Head of caudate nucleus (tissue), 42 donors: ENCODE data around the gene MAN1C1.

Source experiments
- DNase-seq, 42 donors: peaks; one replicate each; pipeline versions ENCODE4 v3.0.0 to v3.0.0-alpha.2; 2020 to 2021; ENCODE audit warnings: mixed read lengths in 7 of 42
- intact Hi-C: fragments of 100-400 bp; cut with DNase I; formaldehyde crosslinking; loops from one replicate; pipeline ENCODE4 v1.15.0; 2022

The MAN1C1 gene

GRCh38 chr1:25819491-25820246 lies 203.1 kb downstream of the MAN1C1 start, which contains the start of gene MTFR1L:
TSS of gene MTFR1L (plus strand) at chr1:25819954. CDS start at chr1:25823105, 3,151 bp downstream.
- peak; percentile 68 to 96 (median 91) for DNase-seq
- intact Hi-C loops, result loop anchor here (5.0 to 10.0 kb wide), 3 partner anchors 178 to 575 kb away; partner anchors contain the start of genes PAFAH2 and RSRP1

DNA sequence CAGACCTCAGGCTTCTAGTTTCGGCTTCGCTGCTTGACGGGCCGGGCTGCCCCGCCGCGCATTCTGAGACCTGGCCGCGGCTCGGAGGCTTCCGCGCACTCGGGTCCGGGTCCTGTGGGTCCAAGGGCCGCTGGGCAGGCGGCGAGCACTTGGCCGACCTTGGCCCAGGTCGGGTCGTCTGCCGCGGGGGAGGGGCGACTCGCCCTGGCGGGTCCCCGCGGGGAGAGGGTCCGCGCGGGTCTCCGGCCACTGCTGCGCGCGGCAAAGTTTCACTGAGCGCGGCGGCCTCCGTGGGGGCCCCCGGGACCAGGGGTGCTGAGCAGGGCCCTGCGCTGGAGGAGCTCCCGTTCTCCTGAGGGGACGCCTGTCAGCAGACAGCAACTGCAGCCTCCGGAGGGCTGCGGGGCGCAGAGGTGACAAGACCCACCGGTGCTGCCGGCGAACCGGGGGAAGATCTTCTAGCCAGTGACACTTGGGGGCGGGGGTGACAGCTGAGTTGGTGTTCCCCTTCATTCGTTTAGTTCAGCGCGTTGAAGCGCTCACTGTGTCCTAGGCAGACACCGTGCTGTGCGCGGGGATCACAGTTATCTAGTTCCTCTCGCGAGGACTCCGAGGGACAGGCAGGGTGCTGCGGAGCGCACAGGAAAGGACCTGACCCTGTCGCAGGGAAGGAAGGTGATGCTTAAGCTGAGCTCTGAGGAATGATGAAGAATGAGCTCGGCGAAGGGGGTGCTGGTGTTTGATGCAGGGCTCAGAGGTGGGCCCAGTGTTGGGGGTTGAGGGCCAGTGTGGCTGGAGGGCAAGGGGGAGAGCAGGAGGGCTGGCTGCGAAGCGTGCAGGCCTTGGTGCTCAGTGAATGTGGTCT lies 203.9 kb downstream of the MAN1C1 start:
- intact Hi-C loops, result loop anchor here (5.0 kb wide), 1 partner anchor 177 kb away; the partner anchor contains the start of gene PAFAH2
- peak in 33 of 42 donors; percentile 20 to 75 (median 55) for DNase-seq

DNA sequence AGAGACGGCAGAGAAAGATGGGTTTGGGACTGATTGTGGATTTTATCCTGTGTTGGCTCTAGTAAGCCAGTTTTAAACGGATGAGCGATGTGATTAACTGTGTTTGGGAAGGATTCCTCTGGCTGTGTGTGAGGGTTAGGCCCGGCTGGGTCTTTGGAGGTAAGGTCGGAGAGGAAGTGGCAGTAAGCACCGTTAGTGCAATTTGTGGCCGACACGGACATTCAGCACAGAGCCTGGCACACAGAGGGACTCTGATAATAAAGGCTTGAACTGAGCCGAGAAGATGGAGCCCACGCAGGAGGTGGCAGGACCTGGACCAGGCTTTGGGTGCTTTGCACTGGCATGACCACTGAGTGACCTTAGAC lies 204.5 kb downstream of the MAN1C1 start:
- DNase-seq, result no peak
- intact Hi-C loops, result loop anchor here (5.0 kb wide), 1 partner anchor 176 kb away; the partner anchor contains the start of gene PAFAH2

DNA sequence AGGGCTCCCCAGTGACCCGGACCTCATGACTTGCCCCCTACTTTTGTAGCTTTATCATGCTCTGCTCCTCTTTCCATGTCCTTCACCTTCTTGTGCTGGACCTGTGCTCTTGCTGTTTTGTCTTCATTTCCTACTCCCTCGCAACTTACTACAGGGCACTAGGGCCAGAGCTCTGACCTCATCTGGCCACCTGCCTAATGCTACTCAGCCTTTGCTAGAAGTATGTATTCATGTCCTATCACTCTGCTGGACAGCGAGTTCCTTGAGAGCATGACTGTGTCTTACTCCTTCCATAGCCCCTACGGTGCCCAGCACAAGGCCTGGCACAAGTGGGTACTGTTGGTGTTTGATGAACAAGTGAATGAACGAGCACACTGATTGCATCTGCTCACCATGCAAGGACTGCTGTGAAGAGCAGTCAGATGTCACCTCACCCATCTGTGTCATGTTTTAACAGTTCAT lies 205.1 kb downstream of the MAN1C1 start:
- no peak for DNase-seq
- intact Hi-C loops, result loop anchor here (5.0 kb wide), 1 partner anchor 176 kb away; the partner anchor contains the start of gene PAFAH2

DNA sequence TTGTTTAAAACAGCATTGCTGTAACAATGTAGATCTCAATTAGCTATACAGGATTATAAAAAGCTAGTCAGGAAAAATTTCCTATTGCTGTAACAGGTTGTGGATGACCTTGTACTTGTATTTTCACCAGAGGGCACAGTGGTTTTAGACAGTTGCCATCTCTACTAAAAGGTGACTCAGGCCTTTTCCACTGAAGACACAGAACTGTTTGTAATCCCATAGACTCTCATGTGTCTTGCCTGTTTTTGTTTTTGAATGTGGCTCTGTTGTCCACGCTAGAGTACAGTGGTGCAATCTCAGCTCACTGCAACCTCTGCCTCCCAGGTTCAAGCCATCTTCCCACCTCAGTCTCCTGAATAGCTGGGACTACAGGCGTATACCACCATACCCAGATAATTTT lies 209.0 kb downstream of the MAN1C1 start:
- no peak for DNase-seq
- intact Hi-C loops, result no loop called here

DNA sequence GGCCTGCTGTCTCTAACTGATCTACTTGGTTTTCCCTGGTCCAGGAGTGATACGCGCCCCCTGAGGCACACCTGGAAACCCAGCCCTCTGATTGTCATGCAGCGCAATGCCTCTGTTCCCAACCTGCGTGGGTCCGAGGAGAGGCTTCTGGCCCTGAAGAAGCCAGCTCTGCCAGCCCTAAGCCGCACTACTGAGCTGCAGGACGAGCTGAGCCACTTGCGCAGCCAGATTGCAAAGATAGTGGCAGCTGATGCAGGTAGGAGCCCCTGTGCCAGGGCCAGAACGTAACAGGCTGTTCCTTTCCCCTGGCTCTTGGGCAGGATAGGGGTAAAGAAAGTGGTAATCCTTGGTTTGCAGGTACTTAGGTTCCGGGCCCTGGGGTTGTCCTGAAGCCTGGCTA lies 210.0 kb downstream of the MAN1C1 start:
- intact Hi-C loops, result no loop called here
- DNase-seq, result no peak

DNA sequence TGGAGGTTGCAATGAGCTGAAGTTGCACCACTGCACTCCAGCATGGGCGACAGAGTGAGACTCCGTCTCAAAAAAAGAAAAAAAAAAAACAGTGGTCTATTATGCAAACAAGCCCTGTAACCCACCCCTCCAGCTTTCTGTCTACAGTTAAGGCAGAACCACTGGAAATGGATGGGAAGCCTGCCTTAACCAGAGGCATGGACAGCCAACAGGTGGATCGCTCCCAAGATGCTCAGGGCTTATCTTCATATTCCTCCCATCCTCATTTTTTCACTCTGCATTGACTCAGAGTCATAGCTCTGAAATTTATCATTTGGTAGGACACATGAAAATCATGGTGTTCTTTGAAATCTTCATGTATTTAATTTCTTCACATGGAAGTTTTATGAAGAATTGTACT lies 211.9 kb downstream of the MAN1C1 start:
- no peak for DNase-seq
- intact Hi-C loops, result no loop called here

DNA sequence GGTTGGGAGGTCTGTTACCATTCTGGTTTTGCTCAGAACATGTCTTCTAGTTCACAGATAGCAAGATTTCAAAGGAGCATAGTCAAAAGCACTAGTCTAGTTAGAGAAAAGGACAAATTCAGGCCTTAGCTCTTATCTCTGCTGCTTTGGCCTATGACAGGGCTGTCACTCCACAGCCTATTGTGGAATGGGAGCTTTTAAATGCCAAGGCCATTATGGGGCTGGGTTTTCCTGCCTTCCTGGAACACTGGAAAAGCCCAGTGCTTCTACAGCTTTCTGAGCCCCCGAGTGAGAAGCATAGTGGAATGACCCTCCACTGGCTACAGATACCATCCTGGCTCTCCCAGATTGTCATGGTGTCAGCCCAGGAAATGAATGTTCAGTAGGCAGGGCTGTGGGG lies 212.5 kb downstream of the MAN1C1 start:
- DNase-seq, result no peak
- intact Hi-C loops, result no loop called here

DNA sequence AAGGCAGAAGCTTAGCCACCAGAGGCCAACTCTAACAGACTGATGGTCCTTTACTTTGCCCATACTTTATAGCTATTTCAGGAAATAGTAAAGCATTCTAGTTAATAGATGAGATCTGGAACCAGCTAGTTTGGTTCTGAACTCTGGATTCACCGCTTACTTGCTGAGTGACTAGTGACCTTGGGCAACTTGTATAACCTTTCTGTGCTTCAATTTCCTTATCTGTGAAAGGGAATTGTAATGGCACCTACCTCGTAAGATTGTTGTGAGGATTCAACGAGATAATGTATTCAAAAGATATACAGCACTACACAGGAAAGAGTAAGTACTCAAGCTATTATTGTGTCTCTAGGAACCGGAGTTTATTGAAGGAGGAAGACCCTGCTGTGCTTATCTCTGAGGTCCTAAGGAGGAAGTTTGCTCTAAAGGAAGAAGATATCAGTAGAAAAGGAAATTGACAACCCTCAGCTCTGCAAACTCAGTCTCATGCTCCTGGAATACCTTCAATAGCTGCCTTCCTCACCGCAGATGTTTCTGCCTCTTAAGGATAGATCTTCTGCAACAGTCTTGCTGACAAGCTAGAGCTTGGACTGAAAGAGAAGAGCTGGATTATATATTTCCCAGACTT lies 215.1 kb downstream of the MAN1C1 start:
- DNase-seq, result peak in 1 of 42 donors; percentile 3
- intact Hi-C loops, result no loop called here

GRCh38 chr1:25832336-25833037 lies 215.9 kb downstream of the MAN1C1 start:
- DNase-seq, result no peak
- intact Hi-C loops, result no loop called here

DNA sequence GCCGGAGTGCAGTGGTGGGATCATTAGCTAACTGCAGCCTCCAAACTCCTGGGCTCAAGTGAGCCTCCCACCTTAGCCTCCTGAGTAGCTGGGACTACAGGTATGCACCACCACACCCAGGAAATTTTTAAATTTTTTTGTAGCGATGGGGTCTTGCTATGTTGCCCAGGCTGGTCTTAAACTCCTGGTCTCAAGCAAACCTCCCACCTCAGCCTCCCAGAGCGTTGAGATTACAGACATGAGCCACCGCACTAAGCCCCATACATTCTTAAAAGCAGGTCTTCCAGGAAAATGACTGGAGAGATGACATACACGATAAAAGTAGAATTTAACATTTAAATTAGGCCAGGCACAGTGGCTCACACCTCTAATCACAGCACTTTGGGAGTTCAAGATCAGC lies 216.6 kb downstream of the MAN1C1 start:
- DNase-seq, result no peak

More for the DNA sequence above, 216.6 kb downstream of the MAN1C1 start:
- intact Hi-C loops, result no loop called here
